ENCODE data around the gene PARVB. TPM values are rescaled to one million over a fixed set of nuclear protein-coding genes. Genes with fewer than 3 reads are reported as not detected.
"Not testable (repeated sequence)": the region's sequence is repeated elsewhere in the genome, so short reads cannot be mapped to it uniquely, and the experiment has no call there.

Gene PARVB
- total RNA-seq, 1 donor from 2014 or later = 4.4 TPM

GRCh38 chr22:44051961-44052360 is 27.9 kb downstream of the PARVB start:
- H3K27me3 Mint-ChIP-seq (ENCODE audit: unreplicated experiment) = no peaks in the 10 kb centered on the region
- H3K4me3 Mint-ChIP-seq (ENCODE audit: unreplicated experiment) = no peak overlapping the region
- H3K9me3 Mint-ChIP-seq (ENCODE audit: unreplicated experiment) = no peaks in the 10 kb centered on the region
- no peak for DNase-seq (ENCODE audit: extremely low spot score, unreplicated experiment)
- TF ChIP-seq CTCF (IDR thresholded peaks at IDR 0.05) = no peak
- no peak overlapping the region for H3K27ac Mint-ChIP-seq (ENCODE audit: unreplicated experiment)
- no peaks in the 10 kb centered on the region for H3K4me1 Mint-ChIP-seq (ENCODE audit: unreplicated experiment)
- no peaks in the 10 kb centered on the region for H3K36me3 Mint-ChIP-seq (ENCODE audit: unreplicated experiment)

DNA sequence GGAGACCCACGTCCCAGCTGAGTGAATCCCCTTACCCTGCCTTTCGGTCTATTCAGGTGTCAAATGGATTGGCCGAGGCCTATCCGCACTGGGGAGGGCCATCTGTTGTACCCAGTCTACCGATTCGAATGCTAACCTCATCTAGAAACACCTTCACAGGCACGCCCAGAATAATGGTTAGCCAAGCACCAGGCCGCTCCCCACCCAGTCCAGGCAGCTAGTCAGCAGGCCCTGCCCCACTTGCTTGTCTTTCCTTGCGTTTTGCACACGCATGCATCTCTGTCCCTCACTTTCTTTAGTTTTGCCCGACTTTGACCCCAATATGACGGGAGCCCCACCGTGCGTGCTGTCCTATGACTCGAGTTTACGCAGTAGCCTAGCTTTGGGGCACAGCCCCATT is 31.7 kb downstream of the PARVB start:
- H3K4me3 Mint-ChIP-seq (ENCODE audit: unreplicated experiment) = no peak overlapping the region
- H3K4me1 Mint-ChIP-seq (ENCODE audit: unreplicated experiment) = no peaks in the 10 kb centered on the region
- H3K9me3 Mint-ChIP-seq (ENCODE audit: unreplicated experiment) = peaks cover 5% of the 10 kb centered on the region
- no peak overlapping the region for H3K27ac Mint-ChIP-seq (ENCODE audit: unreplicated experiment)
- H3K27me3 Mint-ChIP-seq (ENCODE audit: unreplicated experiment) = no peaks in the 10 kb centered on the region
- DNase-seq (ENCODE audit: extremely low spot score, unreplicated experiment) = no peak
- no peak for TF ChIP-seq CTCF (IDR thresholded peaks at IDR 0.05)
- no peaks in the 10 kb centered on the region for H3K36me3 Mint-ChIP-seq (ENCODE audit: unreplicated experiment)

DNA sequence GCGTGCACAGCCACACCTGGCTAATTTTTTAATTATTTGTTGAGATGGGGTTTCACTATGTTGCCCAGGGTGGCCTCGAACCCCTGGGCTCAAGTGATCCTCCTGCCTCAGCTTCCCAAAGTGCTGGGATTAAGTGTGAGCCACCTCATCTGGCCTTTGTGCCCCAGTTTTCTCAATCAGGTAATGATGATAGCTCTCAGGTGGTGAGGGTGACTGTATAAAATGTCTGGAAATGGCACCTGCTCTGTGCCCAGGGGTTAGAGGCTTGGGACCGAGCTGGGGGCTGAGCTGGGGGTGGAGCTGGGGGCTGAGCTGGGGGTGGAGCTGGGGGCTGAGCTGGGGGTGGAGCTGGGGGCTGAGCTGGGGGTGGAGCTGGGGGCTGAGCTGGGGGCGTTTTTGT is 32.5 kb downstream of the PARVB start:
- not testable (repeated sequence) for H3K9me3 Mint-ChIP-seq (ENCODE audit: unreplicated experiment); H3K36me3 Mint-ChIP-seq (ENCODE audit: unreplicated experiment); DNase-seq (ENCODE audit: extremely low spot score, unreplicated experiment)

GRCh38 chr22:44057401-44057987 is 33.4 kb downstream of the PARVB start:
- H3K4me1 Mint-ChIP-seq (ENCODE audit: unreplicated experiment) = no peaks in the 10 kb centered on the region
- peaks cover 5% of the 10 kb centered on the region for H3K9me3 Mint-ChIP-seq (ENCODE audit: unreplicated experiment)
- no peak for DNase-seq (ENCODE audit: extremely low spot score, unreplicated experiment)
- no peak overlapping the region for H3K4me3 Mint-ChIP-seq (ENCODE audit: unreplicated experiment)
- H3K27ac Mint-ChIP-seq (ENCODE audit: unreplicated experiment) = no peak overlapping the region
- H3K27me3 Mint-ChIP-seq (ENCODE audit: unreplicated experiment) = no peaks in the 10 kb centered on the region
- TF ChIP-seq CTCF (IDR thresholded peaks at IDR 0.05) = no peak
- no peaks in the 10 kb centered on the region for H3K36me3 Mint-ChIP-seq (ENCODE audit: unreplicated experiment)

More for the DNA sequence above, 32.5 kb downstream of the PARVB start:
- H3K27me3 Mint-ChIP-seq (ENCODE audit: unreplicated experiment); H3K27ac Mint-ChIP-seq (ENCODE audit: unreplicated experiment); H3K4me3 Mint-ChIP-seq (ENCODE audit: unreplicated experiment); H3K4me1 Mint-ChIP-seq (ENCODE audit: unreplicated experiment): not testable (repeated sequence)

DNA sequence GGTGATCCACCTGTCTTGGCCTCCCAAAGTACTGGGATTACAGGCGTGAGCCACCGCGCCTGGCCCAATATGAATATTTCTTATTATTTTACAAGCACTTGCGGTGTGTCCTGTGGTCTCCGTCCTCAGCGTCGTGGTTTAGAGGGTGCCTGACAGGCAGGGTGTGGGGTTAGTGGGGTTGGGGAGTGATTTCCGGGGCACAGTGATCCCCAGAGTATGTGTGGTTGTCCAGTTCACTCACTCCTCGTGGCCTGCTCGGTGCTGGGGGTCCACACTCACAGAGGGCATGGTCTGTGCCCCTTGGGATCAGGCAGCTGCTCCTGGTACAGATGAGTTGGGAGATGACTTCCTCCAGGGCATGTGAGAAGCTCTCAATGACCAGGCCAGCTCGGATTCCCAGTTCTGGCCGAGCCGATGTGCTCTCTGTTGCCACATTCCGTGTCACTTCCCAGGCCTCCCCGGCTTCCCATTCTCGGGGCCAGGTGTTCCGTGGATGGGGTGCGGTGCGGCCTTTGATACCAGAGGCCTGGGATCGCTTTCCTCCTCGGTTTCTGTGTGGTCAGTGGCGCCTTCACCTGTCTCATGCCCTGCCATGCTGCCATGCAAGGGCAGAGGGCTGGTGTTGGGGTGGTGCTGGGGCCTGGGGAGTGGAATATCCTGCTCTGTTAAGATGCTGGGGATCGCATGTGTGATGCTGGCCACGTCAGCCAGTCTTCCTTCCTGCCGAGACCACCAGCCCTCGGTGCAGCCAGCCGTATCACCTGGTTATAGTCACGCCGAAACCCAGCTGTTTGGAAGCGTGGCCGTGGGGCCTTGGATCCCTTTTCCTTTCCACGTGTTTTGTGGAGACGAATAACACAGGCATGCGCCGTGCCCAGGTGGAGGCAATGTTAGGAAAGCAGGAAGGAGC is 39.6 kb downstream of the PARVB start:
- H3K4me1 Mint-ChIP-seq (ENCODE audit: unreplicated experiment) = peaks cover 4% of the 10 kb centered on the region
- peaks cover 5% of the 10 kb centered on the region for H3K9me3 Mint-ChIP-seq (ENCODE audit: unreplicated experiment)
- no peak overlapping the region for H3K4me3 Mint-ChIP-seq (ENCODE audit: unreplicated experiment)
- no peak for DNase-seq (ENCODE audit: extremely low spot score, unreplicated experiment)
- H3K27me3 Mint-ChIP-seq (ENCODE audit: unreplicated experiment) = no peaks in the 10 kb centered on the region
- no peak overlapping the region for H3K27ac Mint-ChIP-seq (ENCODE audit: unreplicated experiment)
- TF ChIP-seq CTCF (IDR thresholded peaks at IDR 0.05) = no peak
- H3K36me3 Mint-ChIP-seq (ENCODE audit: unreplicated experiment) = no peaks in the 10 kb centered on the region
